ENCODE data around the gene ARHGEF28.

Gene ARHGEF28

DNA sequence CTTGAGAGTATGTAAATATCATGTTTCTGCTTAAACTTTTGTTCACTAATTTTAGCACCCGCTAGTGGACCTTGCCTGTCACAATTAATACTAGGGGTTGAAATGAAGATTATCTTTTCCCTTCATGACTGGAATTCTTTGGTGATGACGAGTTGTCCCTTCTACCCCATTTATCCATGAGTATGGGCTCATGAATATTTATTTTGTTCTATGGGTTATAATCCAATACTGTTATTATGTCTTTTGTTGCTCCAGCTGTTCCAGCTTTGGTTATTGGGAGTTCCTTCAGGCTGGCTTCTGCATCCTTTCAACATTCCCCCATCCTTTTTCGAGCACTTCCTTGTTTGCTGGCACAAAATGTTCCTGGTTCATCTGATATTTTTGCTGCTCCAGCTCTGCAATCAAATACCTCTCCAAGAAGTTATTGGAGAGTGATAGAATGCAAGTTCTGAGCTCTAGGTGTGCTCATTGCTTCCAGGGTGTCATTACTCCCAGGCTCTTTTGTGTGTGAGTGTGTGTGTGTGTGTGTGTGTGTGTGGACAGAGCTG is 19.7 kb upstream of the ARHGEF28 start:
- no peak for DNase-seq (ENCODE audit: low spot score)
- in situ Hi-C loops (cut with MboI; ENCODE audit: low sequenced_read_pairs, unreplicated experiment) = no loop called here
- TF ChIP-seq, protein P1, sequence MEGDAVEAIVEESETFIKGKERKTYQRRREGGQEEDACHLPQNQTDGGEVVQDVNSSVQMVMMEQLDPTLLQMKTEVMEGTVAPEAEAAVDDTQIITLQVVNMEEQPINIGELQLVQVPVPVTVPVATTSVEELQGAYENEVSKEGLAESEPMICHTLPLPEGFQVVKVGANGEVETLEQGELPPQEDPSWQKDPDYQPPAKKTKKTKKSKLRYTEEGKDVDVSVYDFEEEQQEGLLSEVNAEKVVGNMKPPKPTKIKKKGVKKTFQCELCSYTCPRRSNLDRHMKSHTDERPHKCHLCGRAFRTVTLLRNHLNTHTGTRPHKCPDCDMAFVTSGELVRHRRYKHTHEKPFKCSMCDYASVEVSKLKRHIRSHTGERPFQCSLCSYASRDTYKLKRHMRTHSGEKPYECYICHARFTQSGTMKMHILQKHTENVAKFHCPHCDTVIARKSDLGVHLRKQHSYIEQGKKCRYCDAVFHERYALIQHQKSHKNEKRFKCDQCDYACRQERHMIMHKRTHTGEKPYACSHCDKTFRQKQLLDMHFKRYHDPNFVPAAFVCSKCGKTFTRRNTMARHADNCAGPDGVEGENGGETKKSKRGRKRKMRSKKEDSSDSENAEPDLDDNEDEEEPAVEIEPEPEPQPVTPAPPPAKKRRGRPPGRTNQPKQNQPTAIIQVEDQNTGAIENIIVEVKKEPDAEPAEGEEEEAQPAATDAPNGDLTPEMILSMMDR (IDR thresholded peaks at IDR 0.05; ENCODE audit: borderline replicate concordance, control extremely low read depth, extremely low read depth, insufficient read depth, missing control alignments) = no peak

- in situ Hi-C loops (cut with MboI; ENCODE audit: low sequenced_read_pairs, unreplicated experiment) = no loop called here
- DNase-seq (ENCODE audit: low spot score) = no peak
Observed at GRCh38 chr5:73607228-73607627, 18.8 kb upstream of the ARHGEF28 start.

DNA sequence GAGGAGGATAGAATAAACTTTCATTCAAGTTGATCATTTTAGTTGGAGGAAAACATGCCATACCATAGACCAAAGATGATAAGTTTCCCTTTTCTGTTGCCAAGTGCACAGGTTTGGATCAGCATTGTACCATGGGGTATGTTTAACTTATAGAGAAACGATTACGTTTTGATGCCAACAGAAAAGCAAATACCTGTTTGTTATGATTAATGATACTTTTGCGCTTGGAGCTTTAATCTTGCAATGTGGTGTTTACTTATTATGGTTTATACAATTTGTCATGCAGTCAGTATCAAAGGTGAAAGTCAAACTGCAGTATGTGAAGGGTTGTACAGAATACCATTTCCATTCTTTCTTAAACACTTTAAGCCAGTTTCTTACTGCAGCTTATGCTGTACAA is 13.2 kb upstream of the ARHGEF28 start:
- no peak for DNase-seq (ENCODE audit: low spot score)
- in situ Hi-C loops (cut with MboI; ENCODE audit: low sequenced_read_pairs, unreplicated experiment) = no loop called here
- TF ChIP-seq, protein P1 (IDR thresholded peaks at IDR 0.05; ENCODE audit: borderline replicate concordance, control extremely low read depth, extremely low read depth, insufficient read depth, missing control alignments) = no peak

More at GRCh38 chr5:73607228-73607627, 18.8 kb upstream of the ARHGEF28 start:
- TF ChIP-seq, protein P1 (IDR thresholded peaks at IDR 0.05; ENCODE audit: borderline replicate concordance, control extremely low read depth, extremely low read depth, insufficient read depth, missing control alignments) = no peak

- DNase-seq (ENCODE audit: low spot score) = no peak
- TF ChIP-seq, protein P1 (IDR thresholded peaks at IDR 0.05; ENCODE audit: borderline replicate concordance, control extremely low read depth, extremely low read depth, insufficient read depth, missing control alignments) = no peak
- in situ Hi-C loops (cut with MboI; ENCODE audit: low sequenced_read_pairs, unreplicated experiment) = no loop called here
Observed at GRCh38 chr5:73615085-73615484, 10.9 kb upstream of the ARHGEF28 start.

DNA sequence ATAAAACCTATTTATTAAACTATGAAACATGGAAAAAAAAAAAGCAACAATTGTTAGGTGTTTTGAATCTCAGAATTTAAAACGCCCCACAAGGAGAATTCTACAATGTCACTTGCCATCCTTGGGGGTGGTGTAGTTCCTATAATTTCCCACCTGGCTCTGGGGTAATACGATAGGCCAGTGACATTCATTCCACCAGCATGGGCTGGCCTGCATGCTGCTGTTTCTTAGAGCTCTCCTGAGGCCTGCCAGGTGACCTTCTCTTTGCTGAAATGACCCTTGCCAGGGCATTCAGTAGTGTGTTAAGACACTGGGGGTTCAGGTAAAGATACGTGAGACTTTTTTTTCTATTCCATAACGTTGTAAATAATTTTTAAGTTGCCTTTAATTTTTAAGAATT is 10.0 kb upstream of the ARHGEF28 start:
- in situ Hi-C loops (cut with MboI; ENCODE audit: low sequenced_read_pairs, unreplicated experiment) = no loop called here
- TF ChIP-seq, protein P1 (IDR thresholded peaks at IDR 0.05; ENCODE audit: borderline replicate concordance, control extremely low read depth, extremely low read depth, insufficient read depth, missing control alignments) = no peak
- no peak for DNase-seq (ENCODE audit: low spot score)

- no peak for DNase-seq (ENCODE audit: low spot score)
- in situ Hi-C loops (cut with MboI; ENCODE audit: low sequenced_read_pairs, unreplicated experiment) = no loop called here
- TF ChIP-seq, protein P1 (IDR thresholded peaks at IDR 0.05; ENCODE audit: borderline replicate concordance, control extremely low read depth, extremely low read depth, insufficient read depth, missing control alignments) = no peak
Observed at GRCh38 chr5:73617510-73618279, 8.3 kb upstream of the ARHGEF28 start.
